OCI-LY7 (cell line): ENCODE results near the gene TMEM273. TPM values are rescaled to one million over a fixed set of nuclear protein-coding genes. Genes with fewer than 3 reads are reported as not detected.

Experiments
- BruUV-seq: library from RNA; stranded (reverse); fragments of 400-500 nt; replicated peaks from 2 replicates; lab custom pipeline; 2021; lab: Mats Ljungman, UMichigan
- CTCF ChIA-PET: fragments of 300-600 bp; sonication (Branson Sonifier 250); formaldehyde crosslinking; loops from one replicate; lab custom pipeline; 2022; ENCODE audit warnings: antibody characterized with exemption; ENCODE audit not compliant: unreplicated experiment; lab: Charles Lee
- POLR2A ChIA-PET: fragments of 300-600 bp; sonication (Branson Sonifier 250); formaldehyde crosslinking; loops from one replicate; lab custom pipeline; 2022; ENCODE audit warnings: antibody characterized with exemption; lab: Charles Lee
- DNase-seq: peaks from one replicate; pipeline ENCODE4 v3.0.0-alpha.2; 2015; ENCODE audit warnings: low spot score
- H2AFZ ChIP-seq: fragments of 200-600 bp; sonication (generic), shearing (Covaris generic); 2 replicates; pipeline ENCODE4 v1.6.1; 2014; ENCODE audit warnings: mild to moderate bottlenecking, antibody characterized with exemption, low read length, moderate library complexity
- H3K27ac ChIP-seq: fragments of 200-600 bp; sonication (generic); 2 replicates; pipeline ENCODE4 v1.5.1; 2014; ENCODE audit warnings: mixed run types, low read depth, mild to moderate bottlenecking, moderate library complexity, low read length, inconsistent platforms; ENCODE audit not compliant: poor library complexity, severe bottlenecking
- H3K36me3 ChIP-seq: fragments of 200-600 bp; sonication (generic); 2 replicates; pipeline ENCODE4 v1.6.1; 2014; ENCODE audit warnings: mild to moderate bottlenecking, antibody characterized with exemption, low read length, moderate library complexity, mixed read lengths; ENCODE audit not compliant: insufficient read depth
- H3K4me1 ChIP-seq: fragments of 200-600 bp; sonication (generic); 2 replicates; pipeline ENCODE4 v1.5.1; 2014; ENCODE audit warnings: mild to moderate bottlenecking, low read length; ENCODE audit not compliant: insufficient read depth, poor library complexity, severe bottlenecking
- H3K4me2 ChIP-seq: fragments of 200-600 bp; sonication (generic); 2 replicates; pipeline ENCODE4 v1.6.1; 2014; ENCODE audit warnings: mild to moderate bottlenecking, low read length
- H3K4me3 ChIP-seq: fragments of 200-600 bp; sonication (generic); 2 replicates; pipeline ENCODE4 v1.5.1; 2014; ENCODE audit warnings: mild to moderate bottlenecking, low read depth, low read length; ENCODE audit not compliant: poor library complexity, severe bottlenecking
- H3K79me2 ChIP-seq: fragments of 200-600 bp; sonication (generic); 2 replicates; pipeline ENCODE4 v1.6.1; 2016; ENCODE audit warnings: low read depth, mild to moderate bottlenecking, low read length, moderate library complexity, mixed read lengths; ENCODE audit not compliant: insufficient read depth
- H3K9me2 ChIP-seq: fragments of 200-600 bp; sonication (generic); 2 replicates; pipeline ENCODE4 v1.6.1; 2016; ENCODE audit warnings: mild to moderate bottlenecking, low read length, mixed read lengths; ENCODE audit not compliant: insufficient read depth
- H3K9me3 ChIP-seq: fragments of 200-600 bp; sonication (generic); 2 replicates; pipeline ENCODE4 v1.6.1; 2014; ENCODE audit warnings: mild to moderate bottlenecking, mixed run types, low read length, mixed read lengths
- H4K20me1 ChIP-seq: fragments of 200-600 bp; sonication (generic); 2 replicates; pipeline ENCODE4 v1.6.1; 2014; ENCODE audit warnings: mild to moderate bottlenecking, antibody characterized with exemption, low read length, moderate library complexity, mixed read lengths; ENCODE audit not compliant: insufficient read depth
- EZH2phosphoT487 ChIP-seq: fragments of 200-600 bp; sonication (generic); IDR thresholded peaks from 2 replicates; pipeline ENCODE4 v1.6.1; 2018; ENCODE audit warnings: low read depth, borderline replicate concordance, mild to moderate bottlenecking, mixed run types, antibody characterized with exemption, low read length, moderate library complexity, mixed read lengths
- intact Hi-C: fragments of 100-400 bp; cut with micrococcal nuclease; formaldehyde crosslinking; loops from one replicate; pipeline ENCODE4 v1.10.0; 2022; ENCODE audit not compliant: unreplicated experiment
- total RNA-seq, 2 experiments: library from RNA; depleted of rRNA in 1 of 2; stranded (reverse); fragments of >200 nt in 1 of 2; shearing (Covaris generic) in 1 of 2; gene quantifications; 2 replicates each; pipeline ENCODE4 v1.2.3, GENCODE V29; 2014 to 2022
- TF ChIP-seq, protein P1 (sequence below): fragments of 200-600 bp; sonication (generic); conservative IDR thresholded peaks from 2 replicates; pipeline ENCODE4 v1.5.1; 2014; ENCODE audit warnings: mild to moderate bottlenecking, antibody characterized with exemption, low read length, moderate library complexity, mixed read lengths

The TMEM273 gene
- total RNA-seq, 2 experiments from 2014 or later = 0.82 to 1.8 TPM

DNA sequence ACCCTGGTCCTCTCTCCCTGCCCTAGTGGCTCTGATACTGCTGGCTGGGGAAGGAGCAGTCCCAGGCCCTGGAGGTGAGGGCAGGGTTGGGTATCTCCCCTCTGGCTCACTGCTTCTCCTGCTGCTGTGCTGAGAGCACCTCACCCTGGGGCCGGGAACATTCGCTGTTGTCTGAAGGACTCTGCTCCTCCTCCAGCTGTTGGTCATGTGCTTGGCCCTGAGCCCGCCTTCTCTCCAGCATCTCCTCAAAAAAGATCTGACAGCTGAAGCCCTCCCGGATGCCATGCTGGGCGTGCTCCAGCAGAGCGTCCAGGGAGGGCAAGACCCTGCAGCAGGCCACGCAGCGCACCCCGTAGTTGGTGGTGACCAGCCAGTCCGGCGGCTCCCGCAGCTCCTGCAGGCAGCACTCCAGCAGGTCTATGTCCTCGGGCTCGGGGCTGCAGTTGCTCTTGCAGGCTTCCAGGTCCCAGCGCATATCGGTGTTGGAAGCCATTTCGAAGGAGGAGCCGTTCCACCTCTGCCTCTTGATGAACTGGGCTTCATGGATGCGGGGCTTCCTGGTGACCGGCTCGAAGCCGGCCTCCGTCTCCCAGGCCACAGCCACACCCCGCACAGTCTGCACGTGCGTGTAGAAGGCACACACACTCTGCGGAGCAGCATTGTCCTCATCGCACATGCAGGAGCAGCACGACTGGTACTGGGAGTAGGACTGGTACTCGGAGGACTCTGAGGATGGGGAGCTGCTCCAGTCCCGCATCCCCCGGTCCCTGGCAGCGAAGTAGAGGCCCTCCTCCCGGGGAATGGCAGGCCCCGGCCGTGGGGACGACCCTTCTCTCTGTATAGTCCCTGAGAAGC is 56.5 kb downstream of the TMEM273 start:
- Histone ChIP-seq H3K27ac (no peak overlapping the region), H3K4me2 (no peak overlapping the region), H3K4me1 (peaks cover 33% of the 10 kb centered on the region), H3K9me3 (peaks cover 6% of the 10 kb centered on the region; the same call in 1 of the 2 replicates), H3K79me2 (no peaks in the 10 kb centered on the region), H2AFZ (no peak overlapping the region), H3K9me2 (no peaks in the 10 kb centered on the region), H3K36me3 (peaks cover 4% of the 10 kb centered on the region; the same call in 1 of the 2 replicates), H3K4me3 (no peak overlapping the region), H4K20me1 (no peaks in the 10 kb centered on the region)
- CTCF ChIA-PET = no interaction called here
- DNase-seq = no peak
- intact Hi-C loops = no loop called here
- POLR2A ChIA-PET = no interaction called here
- BruUV-seq = no TSS peak
- TF ChIP-seq EZH2phosphoT487 = no peak
- TF ChIP-seq, protein P1, sequence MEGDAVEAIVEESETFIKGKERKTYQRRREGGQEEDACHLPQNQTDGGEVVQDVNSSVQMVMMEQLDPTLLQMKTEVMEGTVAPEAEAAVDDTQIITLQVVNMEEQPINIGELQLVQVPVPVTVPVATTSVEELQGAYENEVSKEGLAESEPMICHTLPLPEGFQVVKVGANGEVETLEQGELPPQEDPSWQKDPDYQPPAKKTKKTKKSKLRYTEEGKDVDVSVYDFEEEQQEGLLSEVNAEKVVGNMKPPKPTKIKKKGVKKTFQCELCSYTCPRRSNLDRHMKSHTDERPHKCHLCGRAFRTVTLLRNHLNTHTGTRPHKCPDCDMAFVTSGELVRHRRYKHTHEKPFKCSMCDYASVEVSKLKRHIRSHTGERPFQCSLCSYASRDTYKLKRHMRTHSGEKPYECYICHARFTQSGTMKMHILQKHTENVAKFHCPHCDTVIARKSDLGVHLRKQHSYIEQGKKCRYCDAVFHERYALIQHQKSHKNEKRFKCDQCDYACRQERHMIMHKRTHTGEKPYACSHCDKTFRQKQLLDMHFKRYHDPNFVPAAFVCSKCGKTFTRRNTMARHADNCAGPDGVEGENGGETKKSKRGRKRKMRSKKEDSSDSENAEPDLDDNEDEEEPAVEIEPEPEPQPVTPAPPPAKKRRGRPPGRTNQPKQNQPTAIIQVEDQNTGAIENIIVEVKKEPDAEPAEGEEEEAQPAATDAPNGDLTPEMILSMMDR = no peak

DNA sequence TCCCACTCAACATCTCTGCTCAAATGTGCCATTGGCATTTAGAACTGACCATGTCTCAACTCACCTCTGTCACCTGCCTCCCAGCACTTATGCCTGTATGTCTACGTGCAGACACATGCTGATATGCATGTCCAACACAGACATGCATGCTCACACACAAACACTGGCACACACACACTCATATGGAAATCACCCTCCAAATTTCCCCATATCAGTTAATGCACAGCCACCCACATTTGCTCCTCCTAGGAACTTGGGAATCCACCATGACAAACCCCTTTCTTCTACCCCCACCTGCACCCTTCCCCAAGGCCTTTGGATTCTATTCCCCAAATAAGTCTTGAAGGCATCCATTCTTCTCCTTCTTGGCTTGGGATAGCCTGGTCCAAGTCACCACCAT is 58.8 kb downstream of the TMEM273 start:
- H3K4me1 ChIP-seq = peaks cover 10% of the 10 kb centered on the region
- no peak for TF ChIP-seq EZH2phosphoT487
- TF ChIP-seq, protein P1 = no peak
- H3K36me3 ChIP-seq = no peaks in the 10 kb centered on the region
- intact Hi-C loops = no loop called here
- H3K27ac ChIP-seq = no peak overlapping the region
- no TSS peak for BruUV-seq
- ChIA-PET POLR2A (no interaction called here), CTCF (no interaction called here)
- no peak for DNase-seq
- H3K9me2 ChIP-seq = no peaks in the 10 kb centered on the region
- H4K20me1 ChIP-seq = no peaks in the 10 kb centered on the region
- no peaks in the 10 kb centered on the region for H3K9me3 ChIP-seq
- H3K4me3 ChIP-seq = no peak overlapping the region
- H2AFZ ChIP-seq = no peak overlapping the region
- no peak overlapping the region for H3K4me2 ChIP-seq
- no peaks in the 10 kb centered on the region for H3K79me2 ChIP-seq

DNA sequence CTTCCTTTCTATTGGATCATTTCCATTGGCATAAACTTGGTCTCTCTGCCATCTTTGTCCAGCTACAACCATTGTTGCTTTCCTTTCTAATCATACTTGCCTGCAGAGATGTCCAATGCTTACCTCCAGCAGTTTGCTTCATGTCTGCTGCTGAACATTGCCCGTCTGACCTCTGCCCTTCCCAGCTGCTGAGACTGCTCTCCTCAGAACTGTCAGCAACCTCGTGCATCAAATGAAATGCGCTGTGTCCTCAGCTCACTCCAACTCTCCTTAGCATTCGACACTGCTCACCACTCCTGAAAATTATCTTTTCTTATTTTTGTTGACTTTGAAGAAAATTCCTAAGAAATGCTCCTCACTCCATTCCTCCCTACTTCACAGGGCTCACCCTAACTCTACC is 59.3 kb downstream of the TMEM273 start:
- intact Hi-C loops = no loop called here
- no peaks in the 10 kb centered on the region for H4K20me1 ChIP-seq
- H3K9me2 ChIP-seq = no peaks in the 10 kb centered on the region
- POLR2A ChIA-PET = interaction anchor here (0.8 to 1.0 kb wide), 2 partner anchors 16 to 77 kb away, joined by 4 read pairs; no protein-coding TSS in a partner anchor
- BruUV-seq = no TSS peak
- H3K9me3 ChIP-seq = no peaks in the 10 kb centered on the region
- no peaks in the 10 kb centered on the region for H3K79me2 ChIP-seq
- H3K36me3 ChIP-seq = no peaks in the 10 kb centered on the region
- no peak overlapping the region for H3K4me2 ChIP-seq
- no peak overlapping the region for H3K27ac ChIP-seq
- no peak overlapping the region for H2AFZ ChIP-seq
- CTCF ChIA-PET = no interaction called here
- DNase-seq = no peak
- no peak overlapping the region for H3K4me3 ChIP-seq
- peaks cover 5% of the 10 kb centered on the region for H3K4me1 ChIP-seq
- TF ChIP-seq, protein P1 = no peak
- no peak for TF ChIP-seq EZH2phosphoT487
